Neural cell (in vitro differentiated cells): ENCODE data around the gene PRR36.

Source experiments
- CTCF ChIP-seq: fragments of 450-650 bp; IDR thresholded peaks from 2 replicates; pipeline ENCODE4 v1.5.1; 2014; ENCODE audit warnings: antibody characterized with exemption, mild to moderate bottlenecking, moderate library complexity; ENCODE audit not compliant: poor library complexity, severe bottlenecking
- EZH2 ChIP-seq: fragments of 200-600, 300-800 bp; shearing (Covaris generic), sonication (generic); IDR thresholded peaks from 2 replicates; pipeline ENCODE4 v1.6.1; 2014; ENCODE audit warnings: antibody characterized with exemption, low read length, borderline replicate concordance, mild to moderate bottlenecking; ENCODE audit not compliant: insufficient read depth, poor library complexity, severe bottlenecking

DNA sequence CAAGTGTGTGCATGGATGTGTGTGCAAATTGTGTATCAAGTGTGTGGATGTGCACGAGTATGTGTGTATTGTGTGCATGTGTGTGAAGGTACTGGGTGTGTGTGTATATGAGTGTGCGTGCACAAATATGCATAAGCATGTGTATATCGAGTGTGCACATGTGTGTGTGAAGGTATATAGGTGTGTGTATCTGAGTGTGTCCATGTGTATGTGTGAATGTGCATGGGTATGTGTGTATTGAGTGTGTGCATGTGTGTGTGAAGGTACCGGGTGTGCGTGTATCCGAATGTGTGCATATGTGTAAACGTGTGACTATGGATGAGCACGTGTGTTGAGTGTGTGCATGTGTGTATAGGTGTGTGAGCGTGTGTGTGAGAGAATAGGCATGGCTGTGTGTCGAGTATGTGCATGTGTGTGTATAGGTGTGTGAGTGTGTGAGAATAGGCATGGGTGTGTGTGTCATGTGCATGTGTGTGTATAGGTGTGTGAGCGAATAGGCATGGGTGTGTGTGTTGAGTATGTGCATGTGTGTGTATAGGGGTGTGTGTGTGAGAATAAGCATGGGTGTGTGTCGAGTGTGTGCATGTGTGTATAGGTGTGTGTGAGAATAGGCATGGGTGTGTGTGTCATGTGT, 31.4 kb downstream of the PRR36 start:
- TF ChIP-seq EZH2: no peak
- no peak for TF ChIP-seq CTCF
